ENCODE data around the gene SORD. TPM values are rescaled to one million over a fixed set of nuclear protein-coding genes. Genes with fewer than 3 reads are reported as not detected.

The SORD gene
- 13.0 and 15.5 TPM in 2 replicates for total RNA-seq

DNA sequence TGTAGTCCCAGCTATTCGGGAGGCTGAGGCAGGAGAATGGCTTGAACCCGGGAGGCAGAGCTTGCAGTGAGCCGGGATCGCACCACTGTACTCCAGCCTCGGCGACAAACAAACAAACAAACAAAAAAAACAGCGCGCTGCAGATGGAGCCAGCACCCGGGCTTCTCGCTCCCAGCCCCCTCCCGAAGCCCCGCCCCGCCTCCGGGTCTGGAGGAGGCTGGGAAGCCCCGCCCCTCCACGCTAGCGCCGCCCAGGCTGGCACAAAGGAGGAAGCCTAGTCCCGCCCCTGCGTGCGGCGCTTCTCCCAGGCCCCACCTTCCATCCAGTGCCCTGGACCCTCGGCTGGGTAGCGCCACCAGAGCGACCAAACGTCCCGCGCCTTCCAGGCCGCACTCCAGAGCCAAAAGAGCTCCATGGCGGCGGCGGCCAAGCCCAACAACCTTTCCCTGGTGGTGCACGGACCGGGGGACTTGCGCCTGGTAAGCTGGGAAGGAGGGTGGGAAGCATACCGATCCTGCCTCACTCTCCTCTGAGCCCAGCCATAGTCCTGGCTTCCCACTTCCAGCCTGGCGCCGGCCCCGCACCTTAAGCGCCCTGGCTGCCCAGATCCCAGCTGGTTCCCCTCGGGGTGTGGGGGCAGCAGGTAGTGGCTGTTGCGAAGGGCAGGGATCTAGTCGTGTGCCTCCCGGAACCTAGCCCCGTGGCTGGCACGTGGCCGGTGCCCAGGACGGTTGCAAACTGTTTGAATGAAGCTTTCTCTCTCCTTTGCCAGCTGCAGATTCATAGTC is at the start of gene SORD:
SORD (plus strand) TSS at position 325 of the 788 bp plus-strand sequence; CDS start at position 414, 89 bp downstream.

DNA sequence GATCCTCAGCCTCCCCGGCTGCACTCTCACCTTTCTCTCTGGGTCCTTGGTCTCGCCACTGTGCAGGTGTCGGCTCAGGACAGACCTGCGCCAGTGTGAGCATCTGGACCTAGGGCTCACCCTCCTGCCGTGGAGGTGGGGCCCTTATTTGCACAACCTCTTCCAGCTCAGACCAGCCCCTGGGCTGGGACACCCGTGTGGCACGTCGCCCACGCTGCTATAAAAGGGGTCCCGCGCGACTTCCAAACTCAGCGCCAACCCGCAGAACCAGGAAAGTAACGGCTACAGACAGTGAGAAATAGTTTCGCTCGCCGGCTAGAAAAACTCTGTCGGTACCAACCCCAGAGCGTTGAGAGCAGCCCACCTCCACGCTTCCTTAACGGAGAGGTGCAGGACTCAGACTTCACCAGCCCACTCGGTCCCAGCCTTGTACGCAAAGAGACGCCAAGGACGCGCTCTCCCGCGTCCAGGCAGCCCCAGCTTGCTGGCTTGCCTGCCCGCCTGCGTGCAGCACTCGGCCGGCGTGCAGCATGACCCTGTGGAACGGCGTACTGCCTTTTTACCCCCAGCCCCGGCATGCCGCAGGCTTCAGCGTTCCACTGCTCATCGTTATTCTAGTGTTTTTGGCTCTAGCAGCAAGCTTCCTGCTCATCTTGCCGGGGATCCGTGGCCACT is 91.2 kb downstream of the SORD start, which contains the start of the genes DUOX2 and DUOXA2:
DUOX2 (minus strand) TSS at position 97 of the 675 bp plus-strand sequence. CDS start 761 bp downstream, outside the sequence.
DUOXA2 (plus strand) TSS at position 251 of the 675 bp plus-strand sequence; CDS start at position 531, 280 bp downstream.

Other genes starting within 250 kb of the SORD start
- gene TERB2, start 66.5 kb upstream of the SORD start, total RNA-seq: not detected in 2 replicates
- not detected in 2 replicates for gene DUOX2, start 91.0 kb downstream of the SORD start, total RNA-seq
- gene DUOXA2, start 91.1 kb downstream of the SORD start, total RNA-seq: not detected in 2 replicates
- not detected in 2 replicates for gene DUOXA1, start 106.7 kb downstream of the SORD start, total RNA-seq
- not detected in 2 replicates for gene DUOX1, start 106.8 kb downstream of the SORD start, total RNA-seq
- gene SHF, start 164.8 kb downstream of the SORD start, total RNA-seq: 0.61 and 2.6 TPM in 2 replicates
- gene SLC28A2, start 229.0 kb downstream of the SORD start, total RNA-seq: not detected in 2 replicates